Neural cell (in vitro differentiated cells): Measurements from ENCODE around the gene SHB. TPM values are rescaled to one million over a fixed set of nuclear protein-coding genes. Genes with fewer than 3 reads are reported as not detected.

Experiments
- H2AFZ ChIP-seq: fragments of 200-600, 300-800 bp; sonication (generic), shearing (Covaris generic); 2 replicates; pipeline ENCODE4 v1.6.0; 2014; ENCODE audit warnings: low read depth, mild to moderate bottlenecking, antibody characterized with exemption, low read length, moderate library complexity
- H3F3A ChIP-seq: fragments of 200-600 bp; shearing (Covaris generic); 2 replicates; pipeline ENCODE4 v1.6.1; 2016; ENCODE audit warnings: mild to moderate bottlenecking, moderate library complexity, mixed read lengths, antibody characterized with exemption, low read length; ENCODE audit not compliant: insufficient read depth, poor library complexity, severe bottlenecking
- H3K27ac ChIP-seq: fragments of 200-600, 300-800 bp; sonication (generic), shearing (Covaris generic); 2 replicates; pipeline ENCODE4 v1.5.1; 2014; ENCODE audit warnings: mild to moderate bottlenecking, low read length, moderate library complexity
- H3K27me3 ChIP-seq: fragments of 300-800, 200-600 bp; sonication (generic), shearing (Covaris generic); 2 replicates; pipeline ENCODE4 v1.6.0; 2014; ENCODE audit warnings: mild to moderate bottlenecking, low read depth, low read length, moderate library complexity; ENCODE audit not compliant: insufficient read depth
- H3K36me3 ChIP-seq: fragments of 300-800, 200-600 bp; sonication (generic), shearing (Covaris generic); 2 replicates; pipeline ENCODE4 v1.5.1; 2014; ENCODE audit warnings: mild to moderate bottlenecking, antibody characterized with exemption, low read length, moderate library complexity; ENCODE audit not compliant: insufficient read depth
- H3K4me2 ChIP-seq: fragments of 300-800, 200-600 bp; sonication (generic), shearing (Covaris generic); 2 replicates; pipeline ENCODE4 v1.6.0; 2014; ENCODE audit warnings: mild to moderate bottlenecking, low read length
- H3K4me3 ChIP-seq: fragments of 300-800, 200-600 bp; sonication (generic), shearing (Covaris generic); 2 replicates; pipeline ENCODE4 v1.5.1; 2014; ENCODE audit warnings: mild to moderate bottlenecking, low read length, moderate library complexity
- H3K79me2 ChIP-seq: fragments of 200-600 bp; shearing (Covaris generic); replicated peaks from 2 replicates; pipeline ENCODE4 v1.6.0; 2014; ENCODE audit warnings: mild to moderate bottlenecking, low read length, moderate library complexity; ENCODE audit not compliant: insufficient read depth
- H3K9ac ChIP-seq: fragments of 300-800, 200-600 bp; sonication (generic), shearing (Covaris generic); 2 replicates; pipeline ENCODE4 v1.6.1; 2016; ENCODE audit warnings: mild to moderate bottlenecking, low read length, mixed read lengths
- H3K9me2 ChIP-seq: fragments of 200-600 bp; shearing (Covaris generic); 2 replicates; pipeline ENCODE4 v1.6.1; 2016; ENCODE audit warnings: mild to moderate bottlenecking, low read length, mixed read lengths; ENCODE audit not compliant: insufficient read depth
- H3K9me3 ChIP-seq: fragments of 200-600, 300-800 bp; sonication (generic), shearing (Covaris generic); 2 replicates; pipeline ENCODE4 v1.6.1; 2016; ENCODE audit warnings: mild to moderate bottlenecking, mixed run types, low read length, moderate library complexity, mixed read lengths
- H4K20me1 ChIP-seq: fragments of 200-600 bp; shearing (Covaris generic); 2 replicates; pipeline ENCODE4 v1.6.1; 2016; ENCODE audit warnings: mild to moderate bottlenecking, mixed run types; ENCODE audit not compliant: insufficient read depth
- EP300 ChIP-seq: fragments of 450-650 bp; conservative IDR thresholded peaks from 2 replicates; pipeline ENCODE4 v1.6.1; 2014; ENCODE audit warnings: antibody characterized with exemption, mild to moderate bottlenecking, moderate library complexity; ENCODE audit not compliant: poor library complexity, severe bottlenecking
- EZH2 ChIP-seq: fragments of 200-600, 300-800 bp; shearing (Covaris generic), sonication (generic); IDR thresholded peaks from 2 replicates; pipeline ENCODE4 v1.6.1; 2014; ENCODE audit warnings: antibody characterized with exemption, low read length, borderline replicate concordance, mild to moderate bottlenecking; ENCODE audit not compliant: insufficient read depth, poor library complexity, severe bottlenecking
- MXI1 ChIP-seq: fragments of 450-650 bp; conservative IDR thresholded peaks from 2 replicates; pipeline ENCODE4 v1.6.1; 2014; ENCODE audit warnings: antibody characterized with exemption, mild to moderate bottlenecking; ENCODE audit not compliant: poor library complexity, severe bottlenecking
- POLR2AphosphoS5 ChIP-seq: IDR thresholded peaks from 2 replicates; pipeline ENCODE4 v1.6.1; 2012
- RAD21 ChIP-seq: fragments of 450-650 bp; conservative IDR thresholded peaks from 2 replicates; pipeline ENCODE4 v1.6.1; 2014; ENCODE audit warnings: antibody characterized with exemption, mild to moderate bottlenecking, moderate library complexity
- SMC3 ChIP-seq: fragments of 450-650 bp; conservative IDR thresholded peaks from 2 replicates; pipeline ENCODE4 v1.6.1; 2014; ENCODE audit warnings: antibody characterized with exemption, mild to moderate bottlenecking, moderate library complexity; ENCODE audit not compliant: poor library complexity
- TAF1 ChIP-seq: IDR thresholded peaks from 2 replicates; pipeline ENCODE4 v1.6.1; 2012; ENCODE audit warnings: low read depth
- polyA plus RNA-seq: library from polyadenylated mRNA; depleted of rRNA; stranded (reverse); fragments of >200 nt; gene quantifications from 2 replicates; pipeline ENCODE4 v1.2.3, GENCODE V29; 2014
- TF ChIP-seq, protein P1 (sequence below): fragments of 450-650 bp; IDR thresholded peaks from 2 replicates; pipeline ENCODE4 v1.5.1; 2014; ENCODE audit warnings: antibody characterized with exemption, mild to moderate bottlenecking, moderate library complexity; ENCODE audit not compliant: poor library complexity, severe bottlenecking
- TF ChIP-seq, protein P2 (sequence below): IDR thresholded peaks from 2 replicates; pipeline ENCODE4 v1.6.1; 2012; ENCODE audit warnings: borderline replicate concordance

Gene SHB
- polyA plus RNA-seq, 1 donor from 2014 or later: 17.5 TPM

DNA sequence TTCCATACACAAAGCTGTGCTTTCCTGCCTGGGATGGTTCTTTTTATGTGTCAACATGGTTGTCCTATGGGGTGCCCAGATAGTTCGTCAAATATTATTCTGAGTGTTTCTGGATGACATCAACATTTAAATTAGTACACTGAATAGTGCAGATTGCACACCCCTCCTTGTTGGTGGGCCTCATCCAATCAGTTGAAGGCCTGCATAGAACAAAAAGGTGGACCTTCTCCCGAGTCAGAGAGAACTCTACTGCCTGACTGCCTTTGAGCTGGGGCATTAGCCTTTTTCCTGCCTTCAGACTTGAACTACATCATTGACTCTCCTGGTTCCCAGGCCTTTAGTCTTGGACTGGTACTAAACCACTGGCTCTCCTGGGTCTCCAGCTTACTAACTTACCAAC is 80.4 kb downstream of the SHB start:
- Histone ChIP-seq H3K36me3 (no peaks in the 10 kb centered on the region), H2AFZ (no peak overlapping the region), H3K27ac (no peak overlapping the region), H3K9ac (no peak overlapping the region), H3K9me3 (no peaks in the 10 kb centered on the region), H4K20me1 (no peaks in the 10 kb centered on the region), H3K4me3 (no peak overlapping the region), H3F3A (no peaks in the 10 kb centered on the region), H3K9me2 (no peaks in the 10 kb centered on the region), H3K4me2 (no peak overlapping the region), H3K27me3 (no peaks in the 10 kb centered on the region), H3K79me2 (peaks cover 65% of the 10 kb centered on the region)
- no peak for TF ChIP-seq RAD21
- no peak for TF ChIP-seq EZH2
- TF ChIP-seq, protein P1, sequence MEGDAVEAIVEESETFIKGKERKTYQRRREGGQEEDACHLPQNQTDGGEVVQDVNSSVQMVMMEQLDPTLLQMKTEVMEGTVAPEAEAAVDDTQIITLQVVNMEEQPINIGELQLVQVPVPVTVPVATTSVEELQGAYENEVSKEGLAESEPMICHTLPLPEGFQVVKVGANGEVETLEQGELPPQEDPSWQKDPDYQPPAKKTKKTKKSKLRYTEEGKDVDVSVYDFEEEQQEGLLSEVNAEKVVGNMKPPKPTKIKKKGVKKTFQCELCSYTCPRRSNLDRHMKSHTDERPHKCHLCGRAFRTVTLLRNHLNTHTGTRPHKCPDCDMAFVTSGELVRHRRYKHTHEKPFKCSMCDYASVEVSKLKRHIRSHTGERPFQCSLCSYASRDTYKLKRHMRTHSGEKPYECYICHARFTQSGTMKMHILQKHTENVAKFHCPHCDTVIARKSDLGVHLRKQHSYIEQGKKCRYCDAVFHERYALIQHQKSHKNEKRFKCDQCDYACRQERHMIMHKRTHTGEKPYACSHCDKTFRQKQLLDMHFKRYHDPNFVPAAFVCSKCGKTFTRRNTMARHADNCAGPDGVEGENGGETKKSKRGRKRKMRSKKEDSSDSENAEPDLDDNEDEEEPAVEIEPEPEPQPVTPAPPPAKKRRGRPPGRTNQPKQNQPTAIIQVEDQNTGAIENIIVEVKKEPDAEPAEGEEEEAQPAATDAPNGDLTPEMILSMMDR: no peak
- TF ChIP-seq POLR2AphosphoS5: no peak
- TF ChIP-seq, protein P2, sequence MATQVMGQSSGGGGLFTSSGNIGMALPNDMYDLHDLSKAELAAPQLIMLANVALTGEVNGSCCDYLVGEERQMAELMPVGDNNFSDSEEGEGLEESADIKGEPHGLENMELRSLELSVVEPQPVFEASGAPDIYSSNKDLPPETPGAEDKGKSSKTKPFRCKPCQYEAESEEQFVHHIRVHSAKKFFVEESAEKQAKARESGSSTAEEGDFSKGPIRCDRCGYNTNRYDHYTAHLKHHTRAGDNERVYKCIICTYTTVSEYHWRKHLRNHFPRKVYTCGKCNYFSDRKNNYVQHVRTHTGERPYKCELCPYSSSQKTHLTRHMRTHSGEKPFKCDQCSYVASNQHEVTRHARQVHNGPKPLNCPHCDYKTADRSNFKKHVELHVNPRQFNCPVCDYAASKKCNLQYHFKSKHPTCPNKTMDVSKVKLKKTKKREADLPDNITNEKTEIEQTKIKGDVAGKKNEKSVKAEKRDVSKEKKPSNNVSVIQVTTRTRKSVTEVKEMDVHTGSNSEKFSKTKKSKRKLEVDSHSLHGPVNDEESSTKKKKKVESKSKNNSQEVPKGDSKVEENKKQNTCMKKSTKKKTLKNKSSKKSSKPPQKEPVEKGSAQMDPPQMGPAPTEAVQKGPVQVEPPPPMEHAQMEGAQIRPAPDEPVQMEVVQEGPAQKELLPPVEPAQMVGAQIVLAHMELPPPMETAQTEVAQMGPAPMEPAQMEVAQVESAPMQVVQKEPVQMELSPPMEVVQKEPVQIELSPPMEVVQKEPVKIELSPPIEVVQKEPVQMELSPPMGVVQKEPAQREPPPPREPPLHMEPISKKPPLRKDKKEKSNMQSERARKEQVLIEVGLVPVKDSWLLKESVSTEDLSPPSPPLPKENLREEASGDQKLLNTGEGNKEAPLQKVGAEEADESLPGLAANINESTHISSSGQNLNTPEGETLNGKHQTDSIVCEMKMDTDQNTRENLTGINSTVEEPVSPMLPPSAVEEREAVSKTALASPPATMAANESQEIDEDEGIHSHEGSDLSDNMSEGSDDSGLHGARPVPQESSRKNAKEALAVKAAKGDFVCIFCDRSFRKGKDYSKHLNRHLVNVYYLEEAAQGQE: no peak
- TF ChIP-seq MXI1: no peak

DNA sequence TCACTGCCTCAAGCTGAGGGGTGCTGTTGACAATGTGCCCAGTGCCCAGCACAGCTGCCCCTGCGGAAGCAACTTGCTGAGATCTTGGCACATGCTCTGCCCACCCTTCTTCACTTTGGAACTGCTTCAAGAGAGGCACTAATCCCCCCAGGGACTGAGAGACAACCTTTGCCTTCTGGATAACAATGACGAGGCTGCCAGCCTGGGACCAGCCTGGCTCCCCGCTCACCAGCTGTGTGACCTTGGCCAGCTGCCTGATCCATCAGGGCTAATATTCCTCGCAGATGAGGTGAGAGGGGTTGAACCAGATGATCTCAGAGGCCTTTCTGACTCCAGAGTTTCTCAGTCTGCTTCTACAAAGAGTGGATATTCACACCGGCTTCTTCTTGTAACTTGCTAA is 81.0 kb downstream of the SHB start:
- Histone ChIP-seq H3K9me2 (no peaks in the 10 kb centered on the region), H4K20me1 (no peaks in the 10 kb centered on the region), H3K27ac (no peak overlapping the region), H3K36me3 (no peaks in the 10 kb centered on the region), H2AFZ (no peak overlapping the region), H3K4me2 (no peak overlapping the region), H3F3A (no peaks in the 10 kb centered on the region), H3K9ac (no peak overlapping the region), H3K4me3 (no peak overlapping the region), H3K27me3 (no peaks in the 10 kb centered on the region), H3K9me3 (no peaks in the 10 kb centered on the region), H3K79me2 (peaks cover 65% of the 10 kb centered on the region)
- no peak for TF ChIP-seq EP300
- TF ChIP-seq SMC3: no peak
- TF ChIP-seq, protein P1: no peak
- TF ChIP-seq EZH2: no peak
- no peak for TF ChIP-seq RAD21
- TF ChIP-seq POLR2AphosphoS5: no peak
- no peak for TF ChIP-seq MXI1
- TF ChIP-seq, protein P2: no peak
- no peak for TF ChIP-seq TAF1
